PC-3 (cell line): ENCODE data around the gene SIRPB2. TPM values are rescaled to one million over a fixed set of nuclear protein-coding genes. Genes with fewer than 3 reads are reported as not detected.

Experiments used
- ATAC-seq: fragments of 200-7000 bp; cut with Tn5 transposase; 2 replicates; pipeline ENCODE4 v1.9.1; 2020; ENCODE audit warnings: mild to moderate bottlenecking, moderate library complexity
- BruUV-seq: library from RNA; stranded (reverse); fragments of 400-500 nt; replicated peaks from 2 replicates; lab custom pipeline; 2021; lab: Mats Ljungman, UMichigan
- CTCF ChIA-PET: fragments of 300-600 bp; sonication (Branson Sonifier 250); formaldehyde crosslinking; loops from one replicate; lab custom pipeline; 2022; ENCODE audit warnings: antibody characterized with exemption; lab: Charles Lee
- POLR2A ChIA-PET: fragments of 300-600 bp; sonication (Branson Sonifier 250); formaldehyde crosslinking; loops from one replicate; lab custom pipeline; 2022; ENCODE audit warnings: antibody characterized with exemption; ENCODE audit not compliant: unreplicated experiment; lab: Charles Lee
- DNase-seq: peaks from one replicate; pipeline ENCODE4 v3.0.0-alpha.2; 2015
- H2AFZ ChIP-seq: fragments of 300-600 bp; sonication (generic); 2 replicates; pipeline ENCODE4 v1.6.0; 2016; ENCODE audit warnings: antibody characterized with exemption, low read length
- H3F3A ChIP-seq: fragments of 300-600 bp; sonication (generic); one replicate; pipeline ENCODE4 v1.6.0; 2017; ENCODE audit warnings: antibody characterized with exemption, low read length, control low read depth, mild to moderate bottlenecking; ENCODE audit not compliant: unreplicated experiment
- H3K27ac ChIP-seq: fragments of 300-600 bp; sonication (generic); 2 replicates; pipeline ENCODE4 v1.5.1; 2016; ENCODE audit warnings: mild to moderate bottlenecking, low read length
- H3K27me3 ChIP-seq: fragments of 300-600 bp; sonication (generic); 2 replicates; pipeline ENCODE4 v1.6.1; 2016; ENCODE audit warnings: low read length, mixed read lengths
- H3K36me3 ChIP-seq: fragments of 300-600 bp; sonication (generic); 2 replicates; pipeline ENCODE4 v1.6.1; 2016; ENCODE audit warnings: low read depth, mixed run types, low read length, mixed read lengths
- H3K4me1 ChIP-seq: fragments of 300-600 bp; sonication (generic); 2 replicates; pipeline ENCODE4 v1.5.1; 2016; ENCODE audit warnings: low read length; ENCODE audit not compliant: insufficient read depth
- H3K4me2 ChIP-seq: fragments of 300-600 bp; sonication (generic); 2 replicates; pipeline ENCODE4 v1.6.0; 2016; ENCODE audit warnings: low read length
- H3K4me3 ChIP-seq: fragments of 300-600 bp; sonication (generic); 2 replicates; pipeline ENCODE4 v1.5.1; 2016; ENCODE audit warnings: mild to moderate bottlenecking, low read length, mixed read lengths
- H3K79me2 ChIP-seq: fragments of 300-600 bp; sonication (generic); 2 replicates; pipeline ENCODE4 v1.6.1; 2017; ENCODE audit warnings: low read length, mixed read lengths
- H3K9ac ChIP-seq: fragments of 300-600 bp; sonication (generic); 2 replicates; pipeline ENCODE4 v1.6.0; 2016; ENCODE audit warnings: mild to moderate bottlenecking, low read length
- H3K9me2 ChIP-seq: fragments of 300-600 bp; sonication (generic); replicated peaks from 2 replicates; pipeline ENCODE4 v1.6.1; 2016; ENCODE audit warnings: mixed run types, low read length, mixed read lengths
- H3K9me3 ChIP-seq: fragments of 300-600 bp; sonication (generic); 2 replicates; pipeline ENCODE4 v1.6.1; 2016; ENCODE audit warnings: low read length, mixed read lengths
- H4K20me1 ChIP-seq: fragments of 300-600 bp; sonication (generic); 2 replicates; pipeline ENCODE4 v1.6.1; 2016; ENCODE audit warnings: low read length, mixed read lengths
- EZH2 ChIP-seq: fragments of 300-600 bp; sonication (generic); IDR thresholded peaks from one replicate; pipeline ENCODE4 v1.6.1; 2017; ENCODE audit warnings: antibody characterized with exemption, mild to moderate bottlenecking, low read length; ENCODE audit not compliant: unreplicated experiment
- EZH2phosphoT487 ChIP-seq: fragments of 300-600 bp; sonication (generic); IDR thresholded peaks from 2 replicates; pipeline ENCODE4 v1.6.1; 2018; ENCODE audit warnings: mild to moderate bottlenecking, antibody characterized with exemption, low read length, borderline replicate concordance
- intact Hi-C: fragments of 100-400 bp; cut with micrococcal nuclease; formaldehyde crosslinking; loops from 2 replicates; pipeline ENCODE4 v1.9.0; 2023
- total RNA-seq: library from RNA; depleted of rRNA; stranded (reverse); fragments of >200 nt; gene quantifications from 2 replicates; pipeline ENCODE4 v1.2.3, GENCODE V29; 2014
- TF ChIP-seq, protein P1 (sequence below): fragments of 300-600 bp; sonication (generic); conservative IDR thresholded peaks from 2 replicates; pipeline ENCODE4 v1.5.1; 2017; ENCODE audit warnings: antibody characterized with exemption, low read depth, mild to moderate bottlenecking, low read length

The SIRPB2 gene
- total RNA-seq, 1 experiment from 2014 or later: 2.1 TPM

DNA sequence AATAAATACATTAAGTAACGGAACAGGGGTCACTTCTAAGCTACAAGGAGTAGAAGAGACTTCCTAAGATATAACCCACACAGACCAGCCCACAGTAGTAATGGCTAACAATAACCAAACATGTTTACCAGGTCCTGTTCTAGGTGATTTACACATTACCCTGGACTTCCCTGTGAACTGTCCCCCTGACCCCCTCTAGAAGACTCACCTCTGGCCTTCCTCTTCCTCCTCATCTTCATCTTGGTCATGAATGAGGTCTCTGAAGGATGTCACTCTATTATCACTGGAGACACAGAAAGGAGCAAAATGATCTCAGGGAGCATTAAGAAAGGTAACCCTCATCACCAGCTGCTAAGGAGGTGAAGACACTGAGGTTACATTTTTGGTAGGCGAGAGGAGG is 33.2 kb downstream of the SIRPB2 start:
- H3K4me2 ChIP-seq: no peak overlapping the region
- ChIA-PET POLR2A (no interaction called here), CTCF (no interaction called here)
- intact Hi-C loops: no loop called here
- ATAC-seq: no peak
- H3K4me3 ChIP-seq: no peak overlapping the region
- no peak overlapping the region for H3K27ac ChIP-seq
- H2AFZ ChIP-seq: no peak overlapping the region
- peaks cover 44% of the 10 kb centered on the region for H4K20me1 ChIP-seq
- H3K4me1 ChIP-seq: no peaks in the 10 kb centered on the region
- TF ChIP-seq, protein P1, sequence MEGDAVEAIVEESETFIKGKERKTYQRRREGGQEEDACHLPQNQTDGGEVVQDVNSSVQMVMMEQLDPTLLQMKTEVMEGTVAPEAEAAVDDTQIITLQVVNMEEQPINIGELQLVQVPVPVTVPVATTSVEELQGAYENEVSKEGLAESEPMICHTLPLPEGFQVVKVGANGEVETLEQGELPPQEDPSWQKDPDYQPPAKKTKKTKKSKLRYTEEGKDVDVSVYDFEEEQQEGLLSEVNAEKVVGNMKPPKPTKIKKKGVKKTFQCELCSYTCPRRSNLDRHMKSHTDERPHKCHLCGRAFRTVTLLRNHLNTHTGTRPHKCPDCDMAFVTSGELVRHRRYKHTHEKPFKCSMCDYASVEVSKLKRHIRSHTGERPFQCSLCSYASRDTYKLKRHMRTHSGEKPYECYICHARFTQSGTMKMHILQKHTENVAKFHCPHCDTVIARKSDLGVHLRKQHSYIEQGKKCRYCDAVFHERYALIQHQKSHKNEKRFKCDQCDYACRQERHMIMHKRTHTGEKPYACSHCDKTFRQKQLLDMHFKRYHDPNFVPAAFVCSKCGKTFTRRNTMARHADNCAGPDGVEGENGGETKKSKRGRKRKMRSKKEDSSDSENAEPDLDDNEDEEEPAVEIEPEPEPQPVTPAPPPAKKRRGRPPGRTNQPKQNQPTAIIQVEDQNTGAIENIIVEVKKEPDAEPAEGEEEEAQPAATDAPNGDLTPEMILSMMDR: no peak
- TF ChIP-seq EZH2 (no peak), EZH2phosphoT487 (no peak)
- H3K9me2 ChIP-seq: no peaks in the 10 kb centered on the region
- H3K9me3 ChIP-seq: no peaks in the 10 kb centered on the region
- no peaks in the 10 kb centered on the region for H3F3A ChIP-seq
- no peak for DNase-seq
- no TSS peak for BruUV-seq
- peaks cover 66% of the 10 kb centered on the region for H3K79me2 ChIP-seq
- H3K27me3 ChIP-seq: no peaks in the 10 kb centered on the region
- peaks cover 97% of the 10 kb centered on the region for H3K36me3 ChIP-seq
- no peak overlapping the region for H3K9ac ChIP-seq

DNA sequence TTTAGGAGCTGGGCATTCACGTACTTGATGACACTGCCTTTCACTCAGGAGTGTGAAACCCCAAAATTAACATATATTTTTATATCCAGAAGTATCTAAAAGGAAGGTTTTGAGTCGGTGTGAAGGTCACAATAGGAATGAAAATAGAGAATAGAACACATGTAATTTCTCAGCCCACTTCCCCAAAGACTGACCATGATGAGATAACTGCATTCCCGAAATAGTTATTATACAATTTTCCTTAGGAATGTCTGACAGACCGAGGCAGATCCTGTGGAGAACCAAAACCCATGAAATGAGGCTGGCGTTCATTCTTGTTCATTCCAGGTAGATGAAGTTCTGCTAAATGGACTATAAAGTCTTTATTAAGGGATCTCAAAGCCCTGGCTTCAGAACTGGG is 34.9 kb downstream of the SIRPB2 start:
- no peak overlapping the region for H3K4me2 ChIP-seq
- no peaks in the 10 kb centered on the region for H3K9me2 ChIP-seq
- H2AFZ ChIP-seq: no peak overlapping the region
- H3F3A ChIP-seq: no peaks in the 10 kb centered on the region
- ATAC-seq (no peak), DNase-seq (no peak)
- H3K27ac ChIP-seq: no peak overlapping the region
- peaks cover 100% of the 10 kb centered on the region for H3K36me3 ChIP-seq
- H3K27me3 ChIP-seq: no peaks in the 10 kb centered on the region
- H4K20me1 ChIP-seq: peaks cover 31% of the 10 kb centered on the region
- BruUV-seq: no TSS peak
- TF ChIP-seq, protein P1: no peak
- TF ChIP-seq EZH2 (no peak), EZH2phosphoT487 (no peak)
- H3K9ac ChIP-seq: no peak overlapping the region
- 0 out of 2 replicates have a peak, but pooled peaks cover 5% of the 10 kb centered on the region for H3K9me3 ChIP-seq
- intact Hi-C loops: no loop called here
- H3K4me1 ChIP-seq: no peaks in the 10 kb centered on the region
- no peak overlapping the region for H3K4me3 ChIP-seq
- ChIA-PET POLR2A (interaction anchor here (0.5 kb wide), 1 partner anchor 11 kb away, joined by 5 read pairs; the partner anchor contains the start of gene NSFL1C), CTCF (no interaction called here)
- H3K79me2 ChIP-seq: peaks cover 49% of the 10 kb centered on the region

DNA sequence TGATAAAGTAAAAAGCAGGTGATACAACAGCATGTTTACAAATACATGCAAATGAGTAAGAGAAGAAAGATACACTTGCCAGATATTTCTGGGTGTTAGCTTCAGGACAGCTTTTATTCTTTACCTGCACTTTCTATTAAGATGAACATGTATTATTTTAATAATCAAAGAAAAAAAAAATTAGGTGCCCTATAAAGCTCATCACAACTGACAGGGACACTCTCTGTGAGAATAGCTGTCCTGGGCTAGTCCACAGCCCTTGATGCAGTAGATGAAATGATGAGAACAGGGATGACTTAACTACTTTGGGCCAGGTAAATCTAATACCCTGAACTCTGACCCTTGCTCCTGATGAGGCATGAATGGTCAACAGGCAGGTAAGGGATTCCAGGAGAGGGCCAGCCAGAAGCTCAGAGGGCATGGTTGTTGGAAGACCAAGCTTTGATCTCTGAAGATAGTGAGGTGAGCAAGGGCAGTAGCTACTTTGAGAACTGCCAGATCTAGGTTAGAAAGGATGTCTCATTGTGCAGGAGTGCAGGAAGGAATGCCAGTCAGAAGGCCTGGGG is 40.2 kb downstream of the SIRPB2 start:
- no TSS peak for BruUV-seq
- ATAC-seq: no peak
- TF ChIP-seq, protein P1: no peak
- TF ChIP-seq EZH2 (no peak), EZH2phosphoT487 (no peak)

More for the DNA sequence above, 40.2 kb downstream of the SIRPB2 start:
- Histone ChIP-seq H2AFZ (no peak overlapping the region), H3K79me2 (0 out of 2 replicates have a peak, but pooled peaks cover 6% of the 10 kb centered on the region), H3K9ac (no peak overlapping the region), H3F3A (no peaks in the 10 kb centered on the region), H3K4me3 (no peak overlapping the region; the same call in 1 of the 2 replicates), H3K36me3 (peaks cover 100% of the 10 kb centered on the region), H3K27me3 (no peaks in the 10 kb centered on the region), H3K4me2 (no peak overlapping the region), H4K20me1 (no peaks in the 10 kb centered on the region), H3K27ac (no peak overlapping the region), H3K9me3 (0 out of 2 replicates have a peak, but pooled peaks cover 8% of the 10 kb centered on the region), H3K4me1 (no peaks in the 10 kb centered on the region), H3K9me2 (no peaks in the 10 kb centered on the region)
- intact Hi-C loops: no loop called here
- POLR2A ChIA-PET: no interaction called here
- no peak for DNase-seq
- CTCF ChIA-PET: interaction anchor here (0.6 to 0.9 kb wide), 2 partner anchors 53 to 61 kb away, joined by 3 to 6 read pairs; no protein-coding TSS in a partner anchor
